HG03135 (cell line): ENCODE results near the gene DUSP8.
"Not testable (repeated sequence)": the region's sequence is repeated elsewhere in the genome, so short reads cannot be mapped to it uniquely, and the experiment has no call there.

Source experiments
- ATAC-seq: cut with Tn5 transposase; IDR thresholded peaks from one replicate; pipeline ENCODE4 v1.9.1; 2021; ENCODE audit warnings: mild to moderate bottlenecking, moderate library complexity; ENCODE audit not compliant: unreplicated experiment

DUSP8 gene

DNA sequence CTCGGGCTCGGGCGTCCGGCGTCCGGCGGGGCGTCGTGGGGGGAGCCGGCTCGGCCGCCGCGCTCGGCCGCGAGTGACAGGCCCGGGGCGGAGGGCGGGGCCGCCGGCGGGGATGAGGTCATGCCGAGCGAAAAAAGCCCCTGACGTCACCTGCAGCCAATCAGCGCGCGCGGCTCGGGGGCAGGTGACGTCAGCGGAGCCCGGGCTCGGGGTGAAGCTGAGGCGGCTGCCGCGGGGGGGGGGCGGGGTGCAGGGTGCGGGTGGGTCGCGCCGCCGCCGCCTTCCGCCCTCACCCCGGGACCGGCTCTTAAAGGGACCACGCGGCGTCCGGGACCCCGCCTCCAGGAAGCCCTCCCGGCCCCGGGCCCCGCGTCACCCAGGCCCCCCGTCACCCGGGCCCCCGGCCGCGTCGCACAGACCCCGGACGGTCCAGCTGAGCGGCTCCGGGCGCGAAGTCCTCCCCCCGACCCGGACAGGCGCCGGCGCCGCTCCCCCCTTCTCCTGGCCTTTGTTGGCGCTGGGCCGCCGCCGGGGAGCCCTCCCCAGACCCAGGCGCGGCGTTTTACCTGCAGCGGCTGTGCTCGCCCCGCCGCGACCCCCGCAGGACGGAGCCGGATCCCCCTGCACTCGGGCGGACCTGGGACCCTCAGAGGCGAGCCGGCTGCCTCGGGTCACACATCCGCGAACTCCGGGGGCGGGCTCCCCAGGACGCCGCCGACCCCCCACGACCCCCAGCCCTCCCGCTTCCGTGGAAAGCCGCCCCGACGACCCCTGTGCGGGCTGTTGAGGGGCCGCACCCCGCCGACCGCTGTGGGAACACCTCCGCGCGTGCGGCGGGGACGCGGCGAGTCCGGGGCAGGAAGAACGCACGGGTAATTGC lies at the start of gene DUSP8:
DUSP8 (minus strand) TSS at position 75 of the 880 bp plus-strand sequence. CDS start 6,445 bp downstream, outside the sequence.
- peak; percentile 50 for ATAC-seq

GRCh38 chr11:1619449-1619848 lies 47.4 kb upstream of the DUSP8 start:
- no peak for ATAC-seq

- ATAC-seq, result no peak
Measured at GRCh38 chr11:1618231-1618630, 46.2 kb upstream of the DUSP8 start.

DNA sequence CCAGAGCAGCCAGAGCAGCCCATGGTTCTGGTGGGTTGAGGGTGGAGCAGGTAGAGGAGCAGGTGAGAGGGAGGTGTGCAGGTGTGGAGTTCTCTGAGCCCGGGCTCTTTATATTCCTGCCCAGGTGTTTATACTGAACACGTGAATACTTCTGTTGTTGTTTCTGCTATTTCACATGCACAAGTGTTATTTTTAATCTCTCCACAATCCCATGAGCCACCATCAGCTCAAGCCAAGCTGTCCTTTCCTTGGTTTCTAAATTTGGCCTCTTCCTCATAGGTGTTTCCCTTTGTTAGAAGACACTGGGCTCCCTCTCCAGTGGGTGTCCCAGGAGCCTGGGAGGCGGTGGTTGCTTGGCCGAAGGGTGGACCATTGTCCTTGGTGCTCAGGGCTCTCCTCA lies 36.3 kb upstream of the DUSP8 start, which contains the start of gene KRTAP5-3:
KRTAP5-3 (minus strand) TSS at position 101 of the 400 bp plus-strand sequence; CDS start at position 23, 78 bp downstream.
- no peak for ATAC-seq

DNA sequence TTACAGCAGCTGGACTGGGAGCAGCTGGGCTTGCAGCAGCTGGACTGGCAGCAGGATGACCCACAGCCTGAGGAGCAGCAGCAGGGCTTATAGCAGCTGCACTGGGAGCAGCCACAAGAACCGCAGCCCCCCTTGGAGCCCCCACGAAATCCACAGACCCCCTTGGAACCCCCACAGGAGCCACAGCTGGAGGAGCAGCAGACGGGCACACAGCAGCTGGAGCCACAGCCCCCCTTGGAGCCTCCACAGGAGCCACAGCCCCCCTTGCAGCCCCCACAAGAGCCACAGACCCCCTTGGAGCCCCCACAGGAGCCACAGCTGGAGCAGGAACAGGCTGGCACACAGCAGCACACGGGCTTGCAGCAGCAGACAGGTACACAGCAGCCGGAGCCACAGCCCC lies 35.8 kb upstream of the DUSP8 start:
- not testable (repeated sequence) for ATAC-seq

GRCh38 chr11:1607156-1607845 lies 35.2 kb upstream of the DUSP8 start:
- not testable (repeated sequence) for ATAC-seq

DNA sequence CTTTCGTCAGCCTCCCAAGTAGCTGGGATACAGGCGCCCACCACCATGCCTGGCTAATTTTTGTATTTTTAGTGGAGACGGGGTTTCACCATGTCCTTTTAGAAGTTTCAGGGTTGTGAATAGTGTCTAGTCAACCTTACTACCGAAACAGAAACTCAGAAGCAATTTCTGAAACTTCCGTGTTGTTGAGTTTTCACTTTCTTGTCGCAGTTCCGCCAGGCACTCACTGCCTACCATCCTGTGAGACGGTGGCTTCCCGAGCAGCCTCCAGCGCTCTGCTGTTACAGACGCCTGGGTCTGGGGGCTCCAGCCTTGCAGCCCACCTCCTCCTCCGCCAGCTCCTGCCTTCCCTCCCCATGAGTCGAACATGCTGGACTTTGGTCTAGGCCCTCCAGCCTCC lies 33.9 kb upstream of the DUSP8 start:
- ATAC-seq, result peak; percentile 76

DNA sequence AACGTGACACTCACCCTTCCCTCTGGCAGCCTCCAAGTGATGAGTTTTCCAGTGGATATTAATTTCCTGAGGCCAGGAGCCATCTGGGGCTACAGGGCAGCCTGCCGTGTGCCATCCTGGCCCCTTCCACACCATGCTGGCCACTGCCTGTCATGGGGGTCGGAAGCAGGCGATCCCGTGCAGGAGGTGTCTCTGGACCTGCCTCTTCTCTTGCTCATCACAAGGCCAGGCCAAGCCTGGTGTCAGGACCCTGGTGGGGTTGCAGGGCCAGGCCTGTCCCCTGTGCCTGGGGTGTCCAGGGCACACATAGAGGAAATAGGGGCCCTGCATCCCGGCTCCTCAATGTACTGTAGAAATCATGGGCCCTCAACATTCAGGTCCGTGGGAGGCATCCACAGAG lies 32.6 kb upstream of the DUSP8 start:
- no peak for ATAC-seq

- no peak for ATAC-seq
Measured at GRCh38 chr11:1604181-1604580, 32.1 kb upstream of the DUSP8 start.

DNA sequence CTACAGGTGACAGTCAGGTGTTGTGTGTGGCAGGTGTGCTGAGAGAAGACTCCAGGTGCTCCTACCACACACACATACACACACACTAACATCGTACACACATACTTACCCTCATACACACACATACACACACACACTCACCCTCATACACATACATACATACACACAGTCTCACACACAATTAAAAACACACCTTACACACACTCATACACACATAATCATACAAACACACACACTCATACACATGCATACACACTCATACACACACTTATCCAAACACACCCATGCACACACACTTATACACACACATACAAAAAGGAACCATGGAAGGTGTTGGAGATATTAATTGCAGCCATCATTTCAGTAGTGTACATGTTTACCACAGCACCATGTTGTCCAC lies 31.6 kb upstream of the DUSP8 start:
- no peak for ATAC-seq

GRCh38 chr11:1601663-1602062 lies 29.6 kb upstream of the DUSP8 start:
- not testable (repeated sequence) for ATAC-seq

- no peak for ATAC-seq
Measured at GRCh38 chr11:1600626-1601025, 28.6 kb upstream of the DUSP8 start.

DNA sequence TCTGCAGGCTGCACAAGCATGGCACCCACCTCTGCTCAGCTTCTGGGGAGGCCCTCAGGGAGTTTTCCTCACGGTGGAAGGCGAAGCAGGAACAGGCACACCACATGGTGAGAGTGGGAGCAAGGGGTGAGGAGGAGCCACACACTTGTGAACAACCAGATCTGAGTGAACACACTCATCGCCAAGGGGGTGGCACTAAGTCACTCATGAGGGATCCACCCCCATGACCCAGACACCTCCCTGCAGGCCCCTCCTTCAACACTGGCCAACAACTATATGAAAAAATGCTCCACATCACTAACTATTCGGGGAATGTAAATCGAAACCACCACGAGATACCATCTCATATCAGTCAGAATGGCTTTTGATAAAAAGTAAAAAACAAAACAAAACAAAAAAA lies 26.7 kb upstream of the DUSP8 start:
- no peak for ATAC-seq

GRCh38 chr11:1598406-1598805 lies 26.3 kb upstream of the DUSP8 start:
- not testable (repeated sequence) for ATAC-seq

DNA sequence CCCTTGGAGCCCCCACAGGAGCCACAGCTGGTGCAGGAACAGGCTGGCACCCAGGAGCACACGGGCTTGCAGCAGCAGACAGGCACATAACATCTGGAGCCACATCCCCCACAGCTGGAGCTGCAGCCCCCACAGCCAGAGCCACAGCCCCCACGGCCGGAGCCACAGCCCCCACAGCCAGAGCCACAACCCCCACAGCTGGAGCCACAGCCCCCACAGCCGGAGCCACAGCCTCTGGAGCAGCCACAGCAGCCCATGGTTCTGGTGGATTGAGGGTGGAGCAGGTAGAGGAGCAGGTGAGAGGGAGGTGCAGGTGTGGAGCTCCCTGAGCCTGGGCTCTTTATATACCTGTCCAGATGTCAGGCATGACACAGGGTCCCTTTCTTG lies 25.9 kb upstream of the DUSP8 start, which contains the start of gene KRTAP5-2:
KRTAP5-2 (minus strand) TSS at position 301 of the 387 bp plus-strand sequence; CDS start at position 257, 44 bp downstream.
- ATAC-seq, result no peak

- ATAC-seq, result no peak
Measured at GRCh38 chr11:1597331-1597993, 25.4 kb upstream of the DUSP8 start.

DNA sequence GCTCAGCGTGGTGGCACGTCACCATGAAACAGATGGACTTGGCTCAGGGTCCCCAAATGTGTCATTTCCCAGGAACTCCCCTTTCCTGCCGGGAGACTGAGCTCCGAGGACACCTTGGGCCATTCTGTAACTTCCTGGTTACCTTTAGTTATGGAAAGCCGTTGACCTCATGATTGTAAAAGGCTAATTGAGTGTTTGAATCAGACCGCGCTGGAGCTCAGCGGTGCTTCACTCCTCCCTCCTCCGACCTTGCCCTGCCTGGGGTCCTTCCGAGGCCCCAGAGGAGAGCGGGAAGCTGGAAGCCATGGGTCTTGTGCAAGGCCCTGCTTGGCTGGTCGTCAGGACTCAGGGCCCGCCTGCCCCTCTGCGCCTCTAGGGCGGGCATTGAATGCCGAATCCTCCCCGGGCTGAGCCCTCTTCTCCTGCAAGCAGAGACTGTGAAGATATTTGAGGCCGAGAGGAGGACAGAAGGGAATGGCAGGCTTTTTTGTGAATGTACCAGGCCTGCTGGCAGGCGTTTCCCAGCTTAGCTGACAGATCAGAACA lies 24.6 kb upstream of the DUSP8 start:
- not testable (repeated sequence) for ATAC-seq

GRCh38 chr11:1595994-1596575 lies 24.0 kb upstream of the DUSP8 start:
- not testable (repeated sequence) for ATAC-seq

- ATAC-seq, result no peak
Measured at GRCh38 chr11:1592628-1593027, 20.6 kb upstream of the DUSP8 start.

DNA sequence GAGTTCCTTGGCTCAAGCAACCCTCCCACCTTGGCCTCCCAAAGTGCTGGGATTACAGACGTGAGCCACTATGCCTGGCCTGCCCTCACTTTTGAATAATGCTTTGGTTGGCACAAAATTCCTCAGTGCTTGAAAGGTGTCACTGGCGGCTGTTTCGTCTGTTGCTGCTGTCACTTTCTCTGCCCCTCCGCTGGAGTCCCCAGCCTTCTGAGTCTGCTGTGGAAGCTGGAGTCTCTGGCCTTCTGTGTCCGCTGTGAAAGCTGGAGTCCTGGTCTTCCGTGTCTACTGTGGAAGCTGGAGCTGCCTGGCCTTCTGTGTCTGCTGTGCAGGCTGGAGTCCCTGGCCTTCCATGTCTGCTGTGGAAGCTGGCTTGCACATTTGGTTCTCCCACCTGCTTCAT lies 17.9 kb upstream of the DUSP8 start:
- ATAC-seq, result no peak
